Neural progenitor cell (in vitro differentiated cells): ENCODE measurements around the gene CPLX3.

Experiments used
- EZH2 ChIP-seq: fragments of 200-600 bp; sonication (generic); IDR thresholded peaks from 2 replicates; pipeline ENCODE4 v1.6.1; 2017; ENCODE audit warnings: antibody characterized with exemption, mild to moderate bottlenecking, moderate library complexity
- EZH2phosphoT487 ChIP-seq: fragments of 200-600 bp; sonication (generic); IDR thresholded peaks from 2 replicates; pipeline ENCODE4 v1.6.1; 2017; ENCODE audit warnings: antibody characterized with exemption
- TF ChIP-seq, protein P1 (sequence below): fragments of 200-600 bp; sonication (generic); IDR thresholded peaks from 2 replicates; pipeline ENCODE4 v1.5.1; 2017; ENCODE audit warnings: antibody characterized with exemption, mild to moderate bottlenecking

DNA sequence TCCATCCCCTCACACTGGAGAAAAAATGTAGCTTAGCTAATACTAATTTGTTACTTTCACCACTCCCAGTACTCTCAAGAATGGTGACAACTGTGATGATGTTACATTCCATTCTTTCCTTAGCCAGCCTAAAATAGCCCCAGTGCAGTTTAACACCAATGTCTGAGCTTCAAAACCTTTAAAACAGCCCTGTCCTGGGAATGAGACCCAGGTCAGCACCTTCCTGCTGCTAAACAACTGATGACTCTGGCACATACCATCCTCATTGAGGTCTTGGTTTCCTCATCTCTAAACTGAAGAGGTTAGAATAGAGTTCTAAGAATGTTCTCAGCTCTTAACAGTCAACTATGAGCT is 42.9 kb downstream of the CPLX3 start:
- TF ChIP-seq EZH2 (no peak), EZH2phosphoT487 (no peak)
- TF ChIP-seq, protein P1, sequence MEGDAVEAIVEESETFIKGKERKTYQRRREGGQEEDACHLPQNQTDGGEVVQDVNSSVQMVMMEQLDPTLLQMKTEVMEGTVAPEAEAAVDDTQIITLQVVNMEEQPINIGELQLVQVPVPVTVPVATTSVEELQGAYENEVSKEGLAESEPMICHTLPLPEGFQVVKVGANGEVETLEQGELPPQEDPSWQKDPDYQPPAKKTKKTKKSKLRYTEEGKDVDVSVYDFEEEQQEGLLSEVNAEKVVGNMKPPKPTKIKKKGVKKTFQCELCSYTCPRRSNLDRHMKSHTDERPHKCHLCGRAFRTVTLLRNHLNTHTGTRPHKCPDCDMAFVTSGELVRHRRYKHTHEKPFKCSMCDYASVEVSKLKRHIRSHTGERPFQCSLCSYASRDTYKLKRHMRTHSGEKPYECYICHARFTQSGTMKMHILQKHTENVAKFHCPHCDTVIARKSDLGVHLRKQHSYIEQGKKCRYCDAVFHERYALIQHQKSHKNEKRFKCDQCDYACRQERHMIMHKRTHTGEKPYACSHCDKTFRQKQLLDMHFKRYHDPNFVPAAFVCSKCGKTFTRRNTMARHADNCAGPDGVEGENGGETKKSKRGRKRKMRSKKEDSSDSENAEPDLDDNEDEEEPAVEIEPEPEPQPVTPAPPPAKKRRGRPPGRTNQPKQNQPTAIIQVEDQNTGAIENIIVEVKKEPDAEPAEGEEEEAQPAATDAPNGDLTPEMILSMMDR: no peak
